SK-N-MC (cell line): ENCODE results near the gene PHRF1.

Experiments
- EZH2 ChIP-seq: fragments of 200-600 bp; sonication (generic); IDR thresholded peaks from one replicate; pipeline ENCODE4 v1.6.1; 2017; ENCODE audit warnings: antibody characterized with exemption
- POLR2AphosphoS5 ChIP-seq: IDR thresholded peaks from 2 replicates; pipeline ENCODE4 v1.6.1; 2012; ENCODE audit warnings: mild to moderate bottlenecking, low read depth, low read length, borderline replicate concordance

DNA sequence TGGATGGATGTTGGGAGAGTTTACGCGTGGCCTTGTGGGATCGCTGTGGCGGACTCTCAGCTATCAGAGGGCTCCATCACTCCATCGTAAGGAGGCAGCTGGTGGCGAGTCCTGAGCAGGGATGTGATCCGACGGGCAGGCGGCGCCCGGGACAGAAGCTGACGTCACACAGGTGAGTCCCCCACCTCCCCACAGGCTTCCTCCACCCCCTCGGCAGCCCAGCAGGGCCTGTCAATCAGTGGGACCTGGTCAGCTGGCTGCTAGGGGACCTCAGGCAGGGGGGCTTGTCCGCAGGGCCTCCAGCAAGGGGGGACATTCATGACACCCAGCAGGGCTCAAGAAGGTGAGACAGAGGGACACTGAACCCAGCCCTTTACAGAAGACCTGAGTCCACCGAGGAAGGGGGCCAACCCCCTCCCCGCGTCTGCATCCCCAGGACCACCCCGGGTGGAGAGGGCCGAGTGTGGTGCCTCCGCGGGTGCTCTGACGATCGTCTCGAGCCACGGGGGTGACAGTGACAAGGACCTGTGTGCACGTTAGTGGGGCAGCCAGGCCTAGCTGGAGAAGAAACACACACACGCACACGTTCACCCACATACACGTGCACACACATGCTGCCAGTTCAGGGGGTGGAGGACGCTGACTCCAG, 48.0 kb upstream of the PHRF1 start:
- TF ChIP-seq POLR2AphosphoS5 (no peak), EZH2 (no peak)
